DOHH2 (cell line): ENCODE results near the gene PCDH9.

Source experiments
- EZH2phosphoT487 ChIP-seq: fragments of 200-600 bp; sonication (generic); IDR thresholded peaks from 2 replicates; pipeline ENCODE4 v1.6.1; 2017; ENCODE audit warnings: borderline replicate concordance, mild to moderate bottlenecking, antibody characterized with exemption, low read length, moderate library complexity, mixed read lengths
- TF ChIP-seq, protein P1 (sequence below): fragments of 200-600 bp; sonication (generic); IDR thresholded peaks from one replicate; pipeline ENCODE4 v1.5.1; 2014; ENCODE audit warnings: antibody characterized with exemption, mild to moderate bottlenecking, low read depth, low read length; ENCODE audit not compliant: poor library complexity, severe bottlenecking

DNA sequence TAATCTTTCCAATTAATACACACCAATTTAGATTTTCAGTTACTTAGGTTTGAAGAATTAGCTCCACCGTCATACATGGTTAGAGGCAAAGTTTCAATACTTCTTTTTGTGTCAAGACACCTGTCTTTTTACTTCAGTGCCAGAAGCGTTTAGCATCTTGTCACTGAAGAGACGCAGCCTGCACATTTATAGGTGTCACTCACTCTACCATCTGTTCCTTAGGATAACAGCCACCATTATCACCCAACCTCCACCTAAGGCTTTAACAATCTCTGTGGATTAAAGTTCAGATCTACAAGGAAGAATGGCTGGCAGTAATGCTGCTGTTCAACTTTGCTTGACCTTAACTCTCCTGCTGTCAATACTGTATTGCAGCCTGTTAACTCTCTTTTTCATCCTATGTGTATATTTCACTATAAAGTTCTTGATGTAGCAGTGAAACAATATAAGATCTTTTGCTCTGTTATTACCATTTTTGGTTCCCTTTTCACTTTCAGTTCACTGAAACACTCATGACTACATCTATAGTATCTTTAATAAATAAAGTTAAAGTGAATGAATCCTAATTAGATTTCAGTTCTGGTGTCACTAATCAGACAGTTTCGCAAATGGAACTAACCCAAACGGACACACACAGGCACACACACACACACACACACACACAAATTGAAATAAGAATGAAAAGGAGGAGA lies 435.6 kb downstream of the PCDH9 start:
- TF ChIP-seq, protein P1, sequence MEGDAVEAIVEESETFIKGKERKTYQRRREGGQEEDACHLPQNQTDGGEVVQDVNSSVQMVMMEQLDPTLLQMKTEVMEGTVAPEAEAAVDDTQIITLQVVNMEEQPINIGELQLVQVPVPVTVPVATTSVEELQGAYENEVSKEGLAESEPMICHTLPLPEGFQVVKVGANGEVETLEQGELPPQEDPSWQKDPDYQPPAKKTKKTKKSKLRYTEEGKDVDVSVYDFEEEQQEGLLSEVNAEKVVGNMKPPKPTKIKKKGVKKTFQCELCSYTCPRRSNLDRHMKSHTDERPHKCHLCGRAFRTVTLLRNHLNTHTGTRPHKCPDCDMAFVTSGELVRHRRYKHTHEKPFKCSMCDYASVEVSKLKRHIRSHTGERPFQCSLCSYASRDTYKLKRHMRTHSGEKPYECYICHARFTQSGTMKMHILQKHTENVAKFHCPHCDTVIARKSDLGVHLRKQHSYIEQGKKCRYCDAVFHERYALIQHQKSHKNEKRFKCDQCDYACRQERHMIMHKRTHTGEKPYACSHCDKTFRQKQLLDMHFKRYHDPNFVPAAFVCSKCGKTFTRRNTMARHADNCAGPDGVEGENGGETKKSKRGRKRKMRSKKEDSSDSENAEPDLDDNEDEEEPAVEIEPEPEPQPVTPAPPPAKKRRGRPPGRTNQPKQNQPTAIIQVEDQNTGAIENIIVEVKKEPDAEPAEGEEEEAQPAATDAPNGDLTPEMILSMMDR: no peak
- no peak for TF ChIP-seq EZH2phosphoT487
